Measurements from ENCODE around the gene MAD2L1BP. TPM values are rescaled to one million over a fixed set of nuclear protein-coding genes. Genes with fewer than 3 reads are reported as not detected.

Gene MAD2L1BP
- 32.9 and 57.9 TPM in 2 replicates for total RNA-seq

DNA sequence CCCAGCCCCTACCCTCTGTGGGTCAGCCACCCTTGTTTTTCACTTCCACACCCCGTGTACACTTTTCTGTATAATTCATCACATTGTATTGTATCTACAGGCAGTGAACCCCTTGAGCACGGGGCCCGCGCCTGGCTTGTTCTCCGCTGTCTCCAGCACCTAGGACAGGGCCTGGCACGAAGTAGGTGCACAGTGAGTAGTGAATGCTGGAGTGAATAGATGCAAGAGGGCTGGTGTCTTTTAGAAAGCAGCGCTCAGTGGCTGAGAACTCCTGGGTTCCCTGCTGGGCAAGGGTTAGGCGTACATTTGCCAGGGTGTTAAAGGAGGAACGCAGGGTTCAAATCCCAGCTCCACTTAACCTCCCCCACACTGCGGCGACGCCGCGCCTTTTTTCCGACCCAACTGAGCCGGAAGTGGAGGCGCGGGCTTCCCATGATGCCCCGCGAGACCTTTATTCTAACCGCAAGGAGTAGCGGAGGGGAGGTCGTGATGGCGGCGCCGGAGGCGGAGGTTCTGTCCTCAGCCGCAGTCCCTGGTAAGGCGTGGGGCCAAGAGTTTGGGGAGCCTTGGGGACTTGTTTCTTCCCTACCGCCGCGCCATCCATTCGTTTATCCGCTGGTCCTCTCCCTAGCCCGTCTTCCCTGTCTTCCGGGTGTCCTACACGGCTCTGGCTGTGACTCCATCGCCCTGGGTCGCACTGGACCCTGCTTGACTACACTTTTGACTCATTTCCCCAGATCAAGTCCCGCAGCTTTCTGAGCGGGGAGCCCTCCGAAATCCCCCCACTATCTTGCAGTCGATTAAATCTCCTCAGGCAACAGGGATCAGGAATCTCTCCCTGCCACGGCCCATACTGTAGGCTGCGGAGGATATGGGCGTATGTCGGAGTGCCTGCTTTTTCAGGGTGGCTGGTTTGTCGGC is at the start of gene MAD2L1BP:
TSS of gene MAD2L1BP (plus strand) at position 454 of the 921 bp plus-strand sequence. CDS start at position 490, 36 bp downstream.

GRCh38 chr6:43629104-43629504 is 6.5 kb upstream of the MAD2L1BP start, which contains the start of gene GTPBP2:
GTPBP2 (minus strand) TSS chr6:43629264; CDS start chr6:43629162, 102 bp downstream.

DNA sequence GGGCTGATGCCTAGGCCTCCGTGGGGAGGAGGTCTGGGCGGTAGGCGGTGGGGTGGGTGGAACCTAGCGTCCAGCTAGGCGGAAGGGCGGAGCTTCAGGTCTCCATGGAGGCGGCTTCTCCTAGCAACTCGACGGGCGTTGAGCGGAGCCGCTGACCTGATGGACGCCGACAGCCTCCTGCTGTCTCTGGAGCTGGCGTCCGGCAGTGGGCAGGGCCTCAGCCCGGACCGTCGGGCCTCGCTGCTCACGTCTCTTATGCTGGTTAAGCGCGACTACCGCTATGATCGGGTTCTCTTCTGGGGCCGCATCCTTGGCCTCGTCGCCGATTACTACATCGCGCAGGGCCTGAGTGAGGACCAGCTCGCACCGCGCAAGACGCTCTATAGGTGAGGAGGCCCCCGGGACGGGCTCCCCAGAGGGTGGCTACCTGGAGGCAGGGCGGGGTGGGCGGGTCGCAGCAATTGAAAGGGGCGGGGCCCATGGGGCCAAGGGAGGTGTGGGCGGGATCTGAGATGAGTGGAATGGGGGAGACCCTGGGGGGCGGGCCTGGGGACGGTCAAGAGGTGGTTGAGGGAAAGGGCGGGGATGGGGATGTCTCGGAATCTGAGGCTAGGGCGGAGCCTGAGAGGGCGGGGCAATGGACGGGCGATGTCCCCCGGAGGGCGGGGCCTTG is 9.4 kb downstream of the MAD2L1BP start, which contains the start of gene RSPH9:
TSS of gene RSPH9 (plus strand) at position 97 of the 673 bp plus-strand sequence. CDS start at position 160, 63 bp downstream.

DNA sequence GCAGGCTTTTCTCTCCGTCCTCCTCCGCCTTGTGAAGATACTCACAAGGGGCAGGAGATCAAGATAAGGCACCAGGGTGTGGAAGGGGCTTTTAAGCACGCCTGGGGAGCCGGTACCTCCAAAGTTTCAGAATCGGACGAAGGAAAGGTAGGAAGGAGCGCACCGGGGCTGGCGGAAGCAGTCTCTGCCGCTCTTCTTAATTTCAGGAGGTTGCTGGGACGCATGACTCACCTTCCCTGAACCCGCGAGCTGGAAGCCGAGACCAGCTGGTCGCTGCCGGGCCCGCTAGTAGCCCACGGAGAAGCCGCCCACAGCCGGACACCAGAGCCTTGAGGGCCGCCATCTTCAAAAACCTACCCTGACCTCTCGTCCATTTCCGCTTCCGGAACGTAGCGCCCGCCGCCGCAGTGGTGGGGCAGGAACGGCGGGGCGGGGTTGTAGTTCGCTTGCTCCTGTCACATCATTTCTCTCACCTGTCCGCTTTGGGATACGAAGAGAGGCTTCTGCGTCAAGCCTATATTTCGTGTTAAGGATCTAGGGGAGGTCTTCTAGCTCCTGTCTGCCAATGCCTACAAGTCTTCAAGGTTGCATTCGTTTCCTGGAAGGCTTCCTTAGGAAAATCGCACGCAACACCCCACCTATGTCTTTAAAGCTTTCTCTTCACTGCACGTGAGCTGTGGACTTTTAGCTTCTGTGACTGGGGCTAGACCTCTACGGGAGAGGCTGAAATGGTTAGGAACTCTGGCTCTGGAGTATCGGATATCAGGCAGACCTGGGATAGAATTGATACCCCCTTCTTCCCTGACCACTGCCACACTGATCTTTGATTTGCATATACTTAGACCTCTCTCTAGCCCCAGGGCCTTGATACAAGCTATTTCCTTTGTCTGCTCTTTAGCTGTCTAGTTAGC is 52.1 kb downstream of the MAD2L1BP start, which contains the start of gene MRPS18A:
TSS of gene MRPS18A (minus strand) at position 355 of the 911 bp plus-strand sequence. CDS start at position 343, 12 bp downstream.

Other genes starting within 250 kb of the MAD2L1BP start
- gene ABCC10, start 208.3 kb upstream of the MAD2L1BP start, total RNA-seq, result 16.8 and 17.6 TPM in 2 replicates
- gene DLK2, start 180.3 kb upstream of the MAD2L1BP start, total RNA-seq, result 1.0 and 1.8 TPM in 2 replicates
- gene TJAP1, start 158.3 kb upstream of the MAD2L1BP start, total RNA-seq, result 16.0 and 23.8 TPM in 2 replicates
- gene LRRC73, start 125.5 kb upstream of the MAD2L1BP start, total RNA-seq, result 0.39 TPM in 1 of 2 replicates, not detected in the other
- 146 and 163 TPM in 2 replicates for gene YIPF3, start 118.9 kb upstream of the MAD2L1BP start, total RNA-seq
- 23.4 and 25.1 TPM in 2 replicates for gene POLR1C, start 118.8 kb upstream of the MAD2L1BP start, total RNA-seq
- gene XPO5, start 59.8 kb upstream of the MAD2L1BP start, total RNA-seq, result 10.4 and 23.9 TPM in 2 replicates
- gene POLH, start 59.7 kb upstream of the MAD2L1BP start, total RNA-seq, result 12.3 and 16.8 TPM in 2 replicates
- 33.4 and 55.9 TPM in 2 replicates for gene GTPBP2, start 6.6 kb upstream of the MAD2L1BP start, total RNA-seq
- 0.24 and 0.78 TPM in 2 replicates for gene RSPH9, start 9.2 kb downstream of the MAD2L1BP start, total RNA-seq
- 53.0 and 58.9 TPM in 2 replicates for gene MRPS18A, start 52.0 kb downstream of the MAD2L1BP start, total RNA-seq
- gene VEGFA, start 134.4 kb downstream of the MAD2L1BP start, total RNA-seq, result 102 and 183 TPM in 2 replicates